Left renal cortex interstitium (tissue), 4 donors: ENCODE results near the gene AUTS2. TPM values are rescaled to one million over a fixed set of nuclear protein-coding genes. Genes with fewer than 3 reads are reported as not detected.

Experiments
- DNase-seq, 4 donors: peaks; one replicate each; pipeline ENCODE4 v3.0.0-alpha.2; 2013; ENCODE audit warnings: low read depth in 4 of 4, low spot score in 2 of 4, missing footprints in 1 of 4
- polyA plus RNA-seq, 4 donors: library from polyadenylated mRNA; unstranded; fragments of 120-200 nt; gene quantifications; one replicate each; pipeline ENCODE4 v1.2.1, GENCODE V29; 2013; ENCODE audit not compliant: insufficient read length in 4 of 4

AUTS2 gene
- polyA plus RNA-seq, 4 donors = 56.5 to 144 (median 82.8) TPM

- no peak for DNase-seq
These were observed 1019.8 kb downstream of the AUTS2 start for GRCh38 chr7:70618020-70618551.

- no peak for DNase-seq
These were observed 1020.9 kb downstream of the AUTS2 start for GRCh38 chr7:70619130-70619529.

GRCh38 chr7:70619659-70620058 lies 1021.4 kb downstream of the AUTS2 start:
- DNase-seq = no peak

GRCh38 chr7:70620333-70621055 lies 1022.2 kb downstream of the AUTS2 start:
- DNase-seq = no peak

- DNase-seq = no peak
These were observed 1023.8 kb downstream of the AUTS2 start for GRCh38 chr7:70621954-70622600.

- no peak for DNase-seq
These were observed 1024.7 kb downstream of the AUTS2 start for GRCh38 chr7:70622936-70623335.

GRCh38 chr7:70624500-70625103 lies 1026.3 kb downstream of the AUTS2 start:
- DNase-seq = no peak

- no peak for DNase-seq
These were observed 1029.2 kb downstream of the AUTS2 start for GRCh38 chr7:70627461-70627860.

GRCh38 chr7:70630440-70630817 lies 1032.2 kb downstream of the AUTS2 start:
- DNase-seq = no peak

GRCh38 chr7:70630818-70631457 lies 1032.7 kb downstream of the AUTS2 start:
- DNase-seq = peak; percentile 64 to 87 (median 77)

GRCh38 chr7:70631718-70632117 lies 1033.4 kb downstream of the AUTS2 start:
- no peak for DNase-seq

- DNase-seq = no peak
These were observed 1034.1 kb downstream of the AUTS2 start for GRCh38 chr7:70632400-70632799.

- no peak for DNase-seq
These were observed 1035.8 kb downstream of the AUTS2 start for GRCh38 chr7:70634071-70634470.

GRCh38 chr7:70634610-70635068 lies 1036.4 kb downstream of the AUTS2 start:
- no peak for DNase-seq

- DNase-seq = no peak
These were observed 1037.4 kb downstream of the AUTS2 start for GRCh38 chr7:70635633-70636032.

GRCh38 chr7:70636169-70636568 lies 1037.9 kb downstream of the AUTS2 start:
- DNase-seq = no peak

- no peak for DNase-seq
These were observed 1039.5 kb downstream of the AUTS2 start for GRCh38 chr7:70637726-70638125.

GRCh38 chr7:70638158-70639107 lies 1040.2 kb downstream of the AUTS2 start:
- peak in 2 of 4 donors; percentile 31 to 39 for DNase-seq

- no peak for DNase-seq
These were observed 1042.1 kb downstream of the AUTS2 start for GRCh38 chr7:70640266-70640833.

GRCh38 chr7:70641882-70642281 lies 1043.6 kb downstream of the AUTS2 start:
- DNase-seq = no peak
